Stimulated activated CD8-positive, alpha-beta memory T cell treated with anti-CD3 and anti-CD28 coated beads, Interleukin-2, amount 100 ng/mL, for 1 hour (primary cell): ENCODE data around the gene SHISA5.
"Not testable (repeated sequence)": the region's sequence is repeated elsewhere in the genome, so short reads cannot be mapped to it uniquely, and the experiment has no call there.

ENCODE experiments used
- DNase-seq, 2 donors: peaks; one replicate each; pipeline ENCODE4 v3.0.0-alpha.2; 2020; ENCODE audit warnings: low read depth in 2 of 2

SHISA5 gene

GRCh38 chr3:48477959-48478520 is 25.9 kb downstream of the SHISA5 start:
- no peak for DNase-seq

GRCh38 chr3:48476426-48477053 is 27.4 kb downstream of the SHISA5 start:
- no peak for DNase-seq

- DNase-seq = no peak
These were observed 28.8 kb downstream of the SHISA5 start for GRCh38 chr3:48475188-48475587.

DNA sequence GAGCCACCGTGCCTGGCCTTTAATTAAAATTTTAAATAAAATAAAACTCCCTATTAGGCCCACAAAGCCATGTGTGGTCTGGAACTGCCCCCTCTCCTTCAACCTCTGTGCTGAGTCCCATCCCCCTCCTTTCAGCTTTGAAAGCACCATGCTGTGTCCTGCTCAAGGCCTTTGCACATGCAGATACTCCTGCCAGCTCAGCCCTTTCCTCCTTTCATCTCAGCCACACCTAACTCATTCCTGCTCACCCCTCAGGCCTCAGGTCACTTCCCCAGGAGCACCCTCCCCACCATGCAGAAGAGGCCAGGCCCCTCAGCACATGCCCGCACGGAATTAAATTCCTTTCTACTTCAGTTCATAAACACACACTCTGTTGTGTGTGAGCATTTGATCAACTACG is 29.4 kb downstream of the SHISA5 start:
- no peak for DNase-seq

GRCh38 chr3:48474031-48474430 is 29.9 kb downstream of the SHISA5 start:
- not testable (repeated sequence) for DNase-seq

DNA sequence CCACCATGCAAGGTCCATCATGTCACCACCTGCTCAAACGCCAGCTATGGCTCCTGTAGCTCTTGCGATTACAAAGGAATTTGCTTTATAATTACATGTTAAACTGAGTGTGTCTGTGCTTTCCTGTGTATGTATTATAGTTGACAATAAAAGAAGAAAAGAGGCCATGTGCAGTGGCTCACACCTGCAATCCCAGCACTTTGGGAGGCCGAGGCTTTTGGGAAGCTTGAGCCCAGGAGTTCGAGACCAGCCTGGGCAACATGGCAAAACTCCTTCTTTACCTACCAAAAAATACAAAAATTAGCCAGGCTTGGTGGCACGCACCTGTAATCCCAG is 30.4 kb downstream of the SHISA5 start:
- no peak for DNase-seq

- DNase-seq = peak; percentile 80 to 93
These were observed 30.9 kb downstream of the SHISA5 start for GRCh38 chr3:48472923-48473616.

DNA sequence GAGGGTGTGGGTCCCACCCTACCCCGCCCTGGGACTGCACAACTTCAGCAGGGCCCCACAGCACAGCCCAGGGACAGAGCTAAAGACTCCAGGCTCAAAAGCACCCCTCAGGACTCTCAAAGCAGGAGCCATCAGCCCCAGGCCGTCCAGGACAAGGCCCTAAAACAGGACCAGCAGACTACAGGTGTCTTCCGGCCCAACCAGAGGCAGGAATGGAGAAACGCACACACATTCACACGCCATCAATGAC is 31.4 kb downstream of the SHISA5 start:
- no peak for DNase-seq

GRCh38 chr3:48470286-48470685 is 33.7 kb downstream of the SHISA5 start:
- no peak for DNase-seq

DNA sequence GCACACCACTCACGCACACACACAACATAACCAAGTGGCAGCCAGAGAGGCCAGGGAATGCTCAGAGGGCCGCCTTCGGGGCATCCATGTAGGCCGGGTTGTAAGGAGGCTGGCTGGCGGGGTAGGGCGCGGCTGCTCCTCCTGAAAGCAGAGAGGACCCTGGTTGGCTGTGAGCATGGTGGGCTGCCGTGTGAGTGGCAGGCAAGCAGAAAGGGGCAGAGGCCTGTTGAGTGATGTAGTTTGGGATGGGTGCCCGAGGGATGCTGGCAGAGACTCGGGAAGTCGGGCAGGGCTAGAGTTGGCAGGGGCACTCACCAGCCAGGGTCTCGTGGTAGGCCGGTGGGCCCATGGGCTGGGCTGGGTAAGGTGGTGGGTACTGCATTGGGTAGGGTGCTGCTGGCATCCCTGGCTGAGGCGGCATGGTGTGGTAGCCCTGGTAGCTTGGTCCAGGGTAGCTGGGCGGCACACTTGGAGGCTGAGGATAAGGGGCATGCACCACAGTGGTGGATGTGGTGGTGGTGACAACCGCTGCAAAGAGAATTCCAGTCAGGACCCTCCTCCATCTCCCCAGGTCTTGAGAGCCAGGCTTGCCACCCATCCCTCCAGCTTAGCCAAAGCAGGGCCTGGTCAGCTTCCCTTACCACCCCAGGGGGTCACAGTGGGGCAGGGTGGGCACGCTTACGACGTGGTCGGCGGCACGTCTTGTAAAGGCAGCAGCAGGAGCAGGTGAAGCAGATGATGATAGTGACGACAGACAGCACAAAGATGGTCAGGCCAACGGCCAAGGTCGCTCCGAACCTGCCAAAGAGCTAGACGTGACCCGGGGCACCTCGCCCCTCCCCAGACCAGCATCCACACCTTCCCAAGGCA is 34.7 kb downstream of the SHISA5 start:
- DNase-seq = no peak

GRCh38 chr3:48468329-48468731 is 35.6 kb downstream of the SHISA5 start:
- no peak for DNase-seq

DNA sequence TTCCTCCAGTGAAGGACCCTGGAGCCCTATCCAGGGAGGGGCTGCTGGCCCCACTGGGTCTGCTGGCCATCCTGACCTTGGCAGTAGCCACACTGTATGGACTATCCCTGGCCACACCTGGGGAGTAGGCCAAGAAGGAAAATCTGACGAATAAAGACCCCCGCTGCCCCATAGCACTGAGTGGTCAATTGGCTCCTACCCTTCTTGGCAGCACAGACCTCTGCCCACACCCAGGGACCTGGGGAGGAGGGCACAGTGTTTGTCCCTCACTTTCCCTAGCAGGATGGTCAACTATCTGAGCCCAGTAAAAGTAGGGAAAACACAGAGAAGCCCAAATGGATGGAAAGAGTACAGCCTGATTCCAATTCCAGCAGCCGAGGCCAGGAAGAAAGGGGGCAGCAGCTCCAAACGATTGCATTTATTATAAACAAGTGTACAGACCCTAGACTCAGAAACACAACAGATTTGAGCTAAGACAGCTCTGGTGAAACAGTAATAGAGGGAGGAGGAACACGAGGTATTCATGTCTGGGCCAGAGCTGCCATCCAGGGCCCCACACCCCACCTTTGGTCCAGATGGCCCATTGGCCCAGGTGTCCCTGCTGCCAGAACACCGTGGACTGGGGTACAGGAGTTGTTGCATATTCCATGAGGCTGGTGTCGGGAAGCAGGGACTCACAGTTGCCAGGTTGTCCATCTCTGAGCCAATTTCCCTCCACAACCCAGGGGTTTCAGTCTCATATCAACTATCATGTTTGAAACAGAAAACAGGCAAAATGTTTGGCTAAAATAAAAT is 36.3 kb downstream of the SHISA5 start:
- DNase-seq = no peak

DNA sequence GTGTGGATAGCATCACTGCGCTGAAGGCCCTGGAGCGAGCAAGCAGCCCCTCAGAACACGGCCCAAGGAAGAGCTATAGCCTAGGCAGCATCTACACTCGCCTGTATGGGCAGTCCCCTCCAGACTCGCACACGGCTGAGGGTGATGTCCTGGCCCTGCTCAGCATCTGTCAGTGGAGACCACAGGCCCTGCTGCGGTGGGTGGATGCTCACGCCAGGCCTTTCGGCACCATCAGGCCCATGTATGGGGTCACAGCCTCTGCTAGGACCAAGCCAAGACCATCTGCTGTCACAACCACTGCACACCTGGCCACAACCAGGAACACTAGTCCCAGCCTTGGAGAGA is 36.9 kb downstream of the SHISA5 start:
- DNase-seq = no peak

DNA sequence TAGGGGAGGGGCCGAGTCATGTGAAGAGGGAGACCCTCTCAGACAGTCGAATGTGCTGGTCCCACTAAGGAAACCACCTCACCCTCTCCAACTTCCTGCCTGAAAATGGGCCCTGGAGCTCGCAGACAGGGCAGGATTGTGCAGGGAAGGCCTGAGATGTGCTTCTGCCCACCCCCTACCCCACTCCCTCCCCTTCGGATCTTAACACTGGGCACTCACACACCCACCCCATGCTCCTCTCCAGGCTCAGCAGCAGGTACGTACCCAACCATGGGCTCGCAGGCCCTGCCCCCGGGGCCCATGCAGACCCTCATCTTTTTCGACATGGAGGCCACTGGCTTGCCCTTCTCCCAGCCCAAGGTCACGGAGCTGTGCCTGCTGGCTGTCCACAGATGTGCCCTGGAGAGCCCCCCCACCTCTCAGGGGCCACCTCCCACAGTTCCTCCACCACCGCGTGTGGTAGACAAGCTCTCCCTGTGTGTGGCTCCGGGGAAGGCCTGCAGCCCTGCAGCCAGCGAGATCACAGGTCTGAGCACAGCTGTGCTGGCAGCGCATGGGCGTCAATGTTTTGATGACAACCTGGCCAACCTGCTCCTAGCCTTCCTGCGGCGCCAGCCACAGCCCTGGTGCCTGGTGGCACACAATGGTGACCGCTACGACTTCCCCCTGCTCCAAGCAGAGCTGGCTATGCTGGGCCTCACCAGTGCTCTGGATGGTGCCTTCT is 37.4 kb downstream of the SHISA5 start:
- no peak for DNase-seq

GRCh38 chr3:48465531-48466378 is 38.2 kb downstream of the SHISA5 start:
- peak; percentile 58 to 65 for DNase-seq

GRCh38 chr3:48465237-48465530 is 38.8 kb downstream of the SHISA5 start:
- DNase-seq = no peak

- DNase-seq = no peak
These were observed 39.2 kb downstream of the SHISA5 start for GRCh38 chr3:48464713-48465221.

GRCh38 chr3:48463703-48464102 is 40.3 kb downstream of the SHISA5 start:
- DNase-seq = no peak

DNA sequence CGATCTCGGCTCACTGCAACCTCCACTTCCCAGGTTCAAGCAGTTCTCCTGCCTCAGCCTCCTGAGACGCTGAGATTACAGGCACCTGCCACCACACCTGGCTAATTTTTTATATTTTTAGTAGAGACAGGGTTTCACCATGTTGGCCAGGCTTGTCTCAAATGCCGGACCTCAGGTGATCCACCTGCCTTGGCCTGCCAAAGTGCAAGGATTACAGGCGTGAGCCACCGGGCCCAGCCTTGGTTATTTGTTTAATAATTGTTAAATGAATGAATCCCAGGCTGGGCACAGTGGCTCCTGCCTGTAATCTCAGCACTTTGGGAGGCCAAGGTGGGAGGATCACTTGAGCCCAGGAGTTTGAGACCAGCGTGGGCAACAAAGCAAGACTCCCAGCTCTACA is 42.2 kb downstream of the SHISA5 start:
- DNase-seq = not testable (repeated sequence)

- DNase-seq = no peak
These were observed 43.5 kb downstream of the SHISA5 start for GRCh38 chr3:48460517-48460902.
